ENCODE data around the gene FAM219B.
"Not testable (repeated sequence)": the region's sequence is repeated elsewhere in the genome, so short reads cannot be mapped to it uniquely, and the experiment has no call there.

FAM219B gene

GRCh38 chr15:74906450-74907162 is at the start of gene FAM219B:
FAM219B (minus strand) TSS chr15:74906851; CDS start chr15:74906800, 51 bp downstream.
- peak; percentile 34 for DNase-seq

GRCh38 chr15:74955796-74956647 is 49.4 kb upstream of the FAM219B start:
- DNase-seq = no peak

GRCh38 chr15:74955017-74955416 is 48.4 kb upstream of the FAM219B start:
- DNase-seq = no peak

GRCh38 chr15:74954515-74954914 is 47.9 kb upstream of the FAM219B start:
- no peak for DNase-seq

- no peak for DNase-seq
Measured at GRCh38 chr15:74951006-74951405, 44.4 kb upstream of the FAM219B start.

GRCh38 chr15:74950078-74950908 is 43.6 kb upstream of the FAM219B start:
- DNase-seq = peak; percentile 80

- peak; percentile 83 for DNase-seq
Measured at GRCh38 chr15:74937590-74938371, 31.1 kb upstream of the FAM219B start, which contains the start of gene COX5A. COX5A (minus strand) TSS chr15:74938073; CDS start chr15:74938014, 59 bp downstream.

- DNase-seq = no peak
Measured at GRCh38 chr15:74937272-74937589, 30.6 kb upstream of the FAM219B start.

GRCh38 chr15:74935193-74935592 is 28.5 kb upstream of the FAM219B start:
- DNase-seq = not testable (repeated sequence)

GRCh38 chr15:74933573-74933972 is 26.9 kb upstream of the FAM219B start:
- DNase-seq = no peak

GRCh38 chr15:74928771-74929198 is 22.1 kb upstream of the FAM219B start:
- no peak for DNase-seq

GRCh38 chr15:74924525-74924924 is 17.9 kb upstream of the FAM219B start:
- no peak for DNase-seq

- DNase-seq = no peak
Measured at GRCh38 chr15:74920456-74920855, 13.8 kb upstream of the FAM219B start.

- no peak for DNase-seq
Measured at GRCh38 chr15:74917676-74918075, 11.0 kb upstream of the FAM219B start.

- not testable (repeated sequence) for DNase-seq
Measured at GRCh38 chr15:74913799-74914198, 7.1 kb upstream of the FAM219B start.

- DNase-seq = no peak
Measured at GRCh38 chr15:74913041-74913440, 6.4 kb upstream of the FAM219B start.

GRCh38 chr15:74908635-74909034 is 2.0 kb upstream of the FAM219B start:
- DNase-seq = no peak

GRCh38 chr15:74907163-74907870 is 666 bp upstream of the FAM219B start:
- no peak for DNase-seq

- DNase-seq = no peak
Measured at GRCh38 chr15:74906067-74906449, 593 bp downstream of the FAM219B start.

- no peak for DNase-seq
Measured at GRCh38 chr15:74904190-74904805, 2.4 kb downstream of the FAM219B start.

GRCh38 chr15:74903676-74904075 is 3.0 kb downstream of the FAM219B start:
- DNase-seq = no peak
